GM12874 (cell line): ENCODE results near the gene ESYT3.

Experiments used
- CTCF ChIP-seq: IDR thresholded peaks from 2 replicates; pipeline ENCODE4 v1.5.1; 2011; ENCODE audit warnings: low read depth, mild to moderate bottlenecking, control low read depth, low read length, moderate library complexity; ENCODE audit not compliant: insufficient read depth

The ESYT3 gene

GRCh38 chr3:138460536-138461205 lies 26.3 kb downstream of the ESYT3 start:
- no peak for TF ChIP-seq CTCF

GRCh38 chr3:138461246-138461645 lies 26.8 kb downstream of the ESYT3 start:
- TF ChIP-seq CTCF: no peak

- TF ChIP-seq CTCF: no peak
Observed at GRCh38 chr3:138461896-138462295, 27.5 kb downstream of the ESYT3 start.

- TF ChIP-seq CTCF: no peak
Observed at GRCh38 chr3:138463724-138464490, 29.5 kb downstream of the ESYT3 start.

GRCh38 chr3:138464491-138464860 lies 30.1 kb downstream of the ESYT3 start:
- no peak for TF ChIP-seq CTCF

GRCh38 chr3:138465451-138465850 lies 31.0 kb downstream of the ESYT3 start:
- TF ChIP-seq CTCF: no peak

GRCh38 chr3:138465925-138466324 lies 31.5 kb downstream of the ESYT3 start:
- TF ChIP-seq CTCF: no peak
